Measurements from ENCODE around the gene GALM. TPM values are rescaled to one million over a fixed set of nuclear protein-coding genes. Genes with fewer than 3 reads are reported as not detected.

The GALM gene
- total and polyA plus RNA-seq, 10 donors, result 5.2 to 22.7 (median 7.6) TPM

GRCh38 chr2:38661306-38661705, 4.6 kb upstream of the GALM start:
- Histone ChIP-seq H3K27ac (no peak overlapping the region), H3K4me1 (peaks cover 0 to 37% (median 11%) of the 10 kb centered on the region in 6 donors), H3K9me3 (no peaks in the 10 kb centered on the region), H3K27me3 (replicated peaks in 1 of 7) (no peaks in the 10 kb centered on the region), H3K4me3 (no peak overlapping the region), H3K36me3 (no peaks in the 10 kb centered on the region)
- 79 to 91% (median 85%) methylated on average over 3 of the region's 3 CpGs for WGBS, 5 donors
- DNase-seq, result no peak
- TF ChIP-seq POLR2AphosphoS5 (IDR thresholded peaks at IDR 0.05) (no peak), CTCF (IDR thresholded peaks at IDR 0.05 in 8 of 11, conservative IDR thresholded peaks at IDR 0.05 in 3 of 11) (no peak), POLR2A (IDR thresholded peaks at IDR 0.05) (no peak)
- intact Hi-C loops (cut with DNase I; ENCODE audit: low total_unique reads), result no loop called here

- H3K27me3 ChIP-seq (replicated peaks in 1 of 7), result no peaks in the 10 kb centered on the region
- no peaks in the 10 kb centered on the region for H3K9me3 ChIP-seq
- peaks cover 7 to 77% (median 32%) of the 10 kb centered on the region in 6 donors for H3K4me1 ChIP-seq
- intact Hi-C loops (cut with DNase I; ENCODE audit: low total_unique reads), result no loop called here
- no peak for DNase-seq
- H3K4me3 ChIP-seq, result peak overlapping the region; percentile 54 to 89 (median 60)
- 10 to 14% (median 12%) methylated on average over 4 of the region's 4 CpGs for WGBS, 5 donors
- TF ChIP-seq CTCF (IDR thresholded peaks at IDR 0.05 in 8 of 11, conservative IDR thresholded peaks at IDR 0.05 in 3 of 11), result no peak
- no peak for TF ChIP-seq POLR2AphosphoS5 (IDR thresholded peaks at IDR 0.05)
- no peak for TF ChIP-seq POLR2A (IDR thresholded peaks at IDR 0.05)
- peak overlapping the region; percentile 60 to 88 (median 77) for H3K27ac ChIP-seq
- H3K36me3 ChIP-seq, result no peaks in the 10 kb centered on the region
Measured at GRCh38 chr2:38666556-38666910, 619 bp downstream of the GALM start.

- peak overlapping the region in 3 of 8 donors; percentile 57 to 89 (median 64) for H3K4me3 ChIP-seq
- WGBS, 5 donors, result 79 to 95% (median 92%) methylated on average over 4 of the region's 4 CpGs
- no peaks in the 10 kb centered on the region for H3K36me3 ChIP-seq
- peak overlapping the region in 6 of 8 donors; percentile 72 to 88 (median 77) for H3K27ac ChIP-seq
- DNase-seq, result no peak
- H3K27me3 ChIP-seq (replicated peaks in 1 of 7), result no peaks in the 10 kb centered on the region
- H3K4me1 ChIP-seq, result peaks cover 7 to 74% (median 31%) of the 10 kb centered on the region in 6 donors
- TF ChIP-seq CTCF (IDR thresholded peaks at IDR 0.05 in 8 of 11, conservative IDR thresholded peaks at IDR 0.05 in 3 of 11) (no peak), POLR2A (IDR thresholded peaks at IDR 0.05) (no peak), POLR2AphosphoS5 (IDR thresholded peaks at IDR 0.05) (no peak)
- no peaks in the 10 kb centered on the region for H3K9me3 ChIP-seq
- intact Hi-C loops (cut with DNase I; ENCODE audit: low total_unique reads), result no loop called here
Measured at GRCh38 chr2:38668092-38668491, 2.2 kb downstream of the GALM start.

- no peak overlapping the region for H3K4me3 ChIP-seq
- intact Hi-C loops (cut with DNase I; ENCODE audit: low total_unique reads), result no loop called here
- TF ChIP-seq CTCF (IDR thresholded peaks at IDR 0.05 in 8 of 11, conservative IDR thresholded peaks at IDR 0.05 in 3 of 11) (no peak), POLR2A (IDR thresholded peaks at IDR 0.05) (no peak), POLR2AphosphoS5 (IDR thresholded peaks at IDR 0.05) (no peak)
- 94 to 97% (median 96%) methylated on average over 16 of the region's 16 CpGs for WGBS, 5 donors
- no peaks in the 10 kb centered on the region for H3K27me3 ChIP-seq (replicated peaks in 1 of 7)
- H3K36me3 ChIP-seq, result no peaks in the 10 kb centered on the region
- peak overlapping the region in 2 of 8 donors; percentile 76 to 84 for H3K27ac ChIP-seq
- H3K4me1 ChIP-seq, result peaks cover 7 to 66% (median 30%) of the 10 kb centered on the region in 6 donors
- H3K9me3 ChIP-seq, result no peaks in the 10 kb centered on the region
- no peak for DNase-seq
Measured at GRCh38 chr2:38668779-38669479, 3.0 kb downstream of the GALM start.

All from spleen (tissue), 11 donors.